Head of caudate nucleus (tissue), 42 donors: ENCODE measurements around the gene CD200R1L.
"Not testable (repeated sequence)": the region's sequence is repeated elsewhere in the genome, so short reads cannot be mapped to it uniquely, and the experiment has no call there.

Experiments used
- DNase-seq, 42 donors: peaks; one replicate each; pipeline versions ENCODE4 v3.0.0 to v3.0.0-alpha.2; 2020 to 2021; ENCODE audit warnings: mixed read lengths in 7 of 42
- intact Hi-C: fragments of 100-400 bp; cut with DNase I; formaldehyde crosslinking; loops from one replicate; pipeline ENCODE4 v1.15.0; 2022

Gene CD200R1L, protein sequence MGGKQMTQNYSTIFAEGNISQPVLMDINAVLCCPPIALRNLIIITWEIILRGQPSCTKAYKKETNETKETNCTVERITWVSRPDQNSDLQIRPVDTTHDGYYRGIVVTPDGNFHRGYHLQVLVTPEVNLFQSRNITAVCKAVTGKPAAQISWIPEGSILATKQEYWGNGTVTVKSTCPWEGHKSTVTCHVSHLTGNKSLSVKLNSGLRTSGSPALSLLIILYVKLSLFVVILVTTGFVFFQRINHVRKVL

DNA sequence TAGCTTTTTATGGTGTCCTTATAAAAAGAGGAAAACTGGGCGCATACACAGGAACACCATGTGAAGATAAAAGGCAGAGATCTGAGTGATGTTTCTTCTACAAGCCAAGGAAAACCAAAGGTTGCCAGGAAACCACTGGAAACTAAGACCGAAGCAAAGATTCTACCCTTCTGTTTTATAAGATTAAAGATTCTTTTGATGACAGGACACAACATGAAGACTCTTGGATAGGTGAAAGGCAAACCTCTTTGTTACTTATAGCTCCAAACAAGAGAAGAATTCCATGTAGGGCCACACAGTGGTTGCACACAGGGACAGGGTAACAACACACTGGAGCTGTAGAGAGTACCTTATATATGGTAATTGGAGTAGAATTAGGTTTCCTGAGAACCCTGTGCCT is at the start of gene CD200R1L:
Gene CD200R1L (minus strand): TSS at position 101 of the 400 bp plus-strand sequence. CDS start 17,497 bp downstream, outside the sequence.
- DNase-seq = no peak
- intact Hi-C loops = no loop called here

DNA sequence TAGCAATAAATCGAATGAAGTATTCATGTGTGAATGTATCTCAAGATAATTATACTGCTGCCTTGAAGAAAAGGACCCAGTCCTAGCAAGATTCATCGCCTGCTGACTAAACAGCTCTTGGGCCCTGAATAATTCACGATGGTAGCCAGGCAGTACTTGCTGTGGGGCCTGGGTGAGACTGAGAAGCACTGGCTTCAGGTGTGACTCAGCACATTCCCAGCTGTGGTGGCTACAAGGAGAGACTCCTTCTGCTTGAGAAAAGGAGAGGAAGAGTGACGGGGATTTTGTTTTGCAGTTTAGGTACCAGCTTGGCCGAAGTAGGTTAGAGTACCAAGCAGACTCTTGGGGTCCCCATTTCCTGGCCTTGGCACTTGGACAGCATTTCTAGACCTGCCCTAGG is 47.6 kb upstream of the CD200R1L start:
- no peak for DNase-seq
- intact Hi-C loops = no loop called here

DNA sequence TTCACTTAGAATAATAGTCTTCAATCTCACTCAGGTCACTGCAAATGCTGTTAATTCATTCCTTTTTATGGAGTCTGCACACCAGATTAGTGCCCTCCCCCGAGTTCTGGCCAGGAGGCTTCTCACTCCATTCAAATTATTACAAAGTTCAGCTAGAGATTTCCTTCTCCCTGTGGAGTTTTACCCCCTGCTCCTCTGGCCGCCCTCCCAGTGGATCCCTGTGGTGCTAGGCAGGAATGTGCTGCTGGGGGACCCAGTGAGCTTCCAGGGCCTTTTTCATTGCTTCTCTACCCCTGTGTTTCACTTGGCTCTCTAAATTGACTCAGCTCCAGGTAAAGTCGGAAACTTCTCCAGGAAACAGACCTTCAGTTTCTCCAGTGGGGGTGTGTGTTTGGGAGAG is 42.7 kb upstream of the CD200R1L start:
- intact Hi-C loops = no loop called here

DNA sequence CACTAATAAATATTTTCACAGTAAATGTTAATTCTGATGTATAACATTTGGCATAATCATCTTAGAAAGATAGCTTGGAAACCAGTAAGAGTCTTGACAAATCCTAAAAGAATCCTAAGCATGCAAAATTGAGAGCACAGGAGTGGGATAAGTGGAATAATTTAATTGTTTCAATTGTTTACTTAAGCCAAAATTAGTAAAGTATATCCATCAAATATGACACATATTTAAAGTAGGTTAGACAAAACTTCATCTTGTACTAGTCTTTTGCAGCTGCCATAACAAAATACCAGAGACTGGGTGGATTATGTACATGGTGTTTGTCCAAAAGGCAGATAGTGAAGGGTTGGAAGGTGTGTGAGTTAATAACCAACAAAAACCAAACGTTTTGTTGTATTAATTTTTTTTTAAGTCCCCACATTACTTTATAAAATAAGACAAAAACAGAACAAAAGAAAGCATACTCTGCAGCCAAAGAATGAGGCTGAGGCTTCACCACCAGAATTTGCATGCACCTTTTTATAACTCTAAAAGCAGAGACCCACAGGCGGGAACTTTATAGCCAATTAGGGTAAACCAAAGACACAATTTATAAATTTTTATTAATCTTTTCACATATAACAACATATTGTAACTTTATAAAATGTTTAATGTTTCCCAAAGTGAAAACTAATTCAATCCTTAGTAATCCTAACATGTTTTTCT is 41.9 kb upstream of the CD200R1L start:
- no peak for DNase-seq
- intact Hi-C loops = no loop called here

More for the DNA sequence above, 42.7 kb upstream of the CD200R1L start:
- DNase-seq = no peak

DNA sequence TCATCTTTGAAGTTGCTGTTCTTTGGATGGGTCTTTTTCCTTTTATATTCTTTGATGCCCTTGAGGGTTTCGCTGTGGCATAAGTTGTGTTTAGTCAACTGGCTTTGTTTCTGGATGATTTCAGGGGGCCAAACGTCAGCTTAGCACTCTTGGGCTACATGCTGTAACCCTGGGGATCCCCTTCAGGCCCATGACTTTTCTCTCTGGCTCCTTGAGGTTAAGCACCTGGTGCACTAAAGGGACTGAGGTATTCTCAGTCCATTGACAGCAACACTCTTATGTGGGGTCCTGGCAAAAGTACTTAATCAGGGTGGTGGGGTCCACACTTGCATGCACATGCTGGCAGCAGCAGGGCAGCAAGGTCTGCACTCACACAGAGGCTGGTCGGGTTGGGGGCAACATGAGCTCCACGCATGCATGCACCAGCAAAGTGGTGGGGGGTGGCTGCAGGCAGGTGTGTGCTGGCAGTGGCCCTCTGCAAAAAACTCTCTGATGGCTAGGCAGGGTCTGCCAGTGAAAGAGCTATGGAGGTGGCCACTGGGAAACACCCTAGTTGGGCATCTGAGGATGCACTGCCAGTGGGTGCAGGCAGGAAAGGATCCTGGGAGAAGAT is 38.1 kb upstream of the CD200R1L start:
- DNase-seq = no peak
- intact Hi-C loops = no loop called here

DNA sequence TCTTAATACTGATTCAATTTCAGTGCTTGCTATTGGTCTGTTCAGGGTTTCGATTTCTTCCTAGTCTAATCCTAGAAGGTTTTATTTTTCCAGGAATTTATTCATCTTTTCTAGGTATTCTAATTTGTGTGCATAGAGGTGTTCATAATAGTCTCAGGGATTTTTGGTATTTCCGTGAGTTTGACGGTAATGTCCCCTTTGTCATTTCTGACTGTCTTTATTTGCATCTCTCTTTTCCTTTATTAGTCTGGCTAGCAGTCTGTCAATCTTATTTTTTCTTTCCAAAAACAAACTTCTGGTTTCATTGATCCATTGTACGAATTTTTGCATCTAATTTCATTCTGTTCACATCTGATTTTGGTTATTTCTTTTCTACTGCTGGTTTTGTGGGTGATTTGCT is 35.2 kb upstream of the CD200R1L start:
- no peak for DNase-seq
- intact Hi-C loops = no loop called here

DNA sequence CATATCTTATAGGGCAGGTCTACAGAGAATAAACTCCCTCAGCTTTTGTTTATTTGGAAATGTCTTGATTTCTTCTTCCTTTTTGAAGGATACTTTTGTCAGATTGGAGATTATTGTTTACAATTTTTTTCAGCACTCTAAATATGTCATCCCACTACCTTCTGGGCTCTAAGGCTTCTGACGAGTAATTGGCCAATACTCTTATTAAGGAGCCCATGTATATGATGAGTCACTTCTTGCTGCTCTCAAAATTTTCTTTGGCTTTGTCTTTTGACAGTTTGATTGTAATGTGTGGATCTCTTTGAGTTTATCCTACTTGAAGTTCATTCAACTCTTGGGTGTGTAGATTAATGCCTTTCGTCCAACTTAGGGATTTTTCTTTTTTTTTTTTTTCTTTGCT is 28.9 kb upstream of the CD200R1L start:
- intact Hi-C loops = no loop called here
- no peak for DNase-seq

DNA sequence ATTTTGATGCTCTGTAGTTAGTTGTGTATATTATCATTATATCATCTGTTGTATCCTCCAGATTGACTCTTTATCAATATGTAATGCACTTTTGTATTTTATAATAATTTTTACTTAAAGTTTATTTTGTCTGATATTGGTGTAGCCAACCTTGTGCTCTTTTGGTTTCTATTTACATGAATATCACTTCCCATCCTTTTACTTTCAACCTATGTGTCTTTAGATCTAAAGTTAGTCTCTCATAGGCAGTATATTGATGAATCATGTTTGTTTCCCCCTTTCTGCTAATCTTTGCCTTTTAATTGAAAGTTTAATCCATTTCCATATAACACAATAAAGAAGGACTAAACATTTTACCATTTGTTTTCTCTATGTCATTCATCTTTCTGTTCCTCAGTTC is 28.1 kb upstream of the CD200R1L start:
- intact Hi-C loops = no loop called here
- no peak for DNase-seq

DNA sequence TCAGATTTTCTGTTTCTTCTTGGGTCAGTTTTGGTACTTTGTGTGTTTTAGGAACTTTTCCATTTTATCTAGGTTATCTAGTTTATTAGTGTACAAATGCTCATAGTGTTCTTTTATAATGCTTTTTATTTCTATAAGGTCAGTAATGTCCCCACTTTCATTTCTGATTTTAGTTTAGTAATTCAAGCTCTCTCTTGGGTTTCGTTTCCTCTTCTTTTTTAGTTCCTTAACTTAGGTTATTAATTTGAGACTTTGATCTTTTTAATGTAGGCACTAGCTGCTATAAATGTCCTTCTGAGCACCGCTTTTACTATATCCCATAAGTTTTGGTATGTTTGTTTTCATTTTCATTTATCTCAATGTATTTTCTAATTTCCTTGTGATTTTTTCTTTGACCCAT is 27.0 kb upstream of the CD200R1L start:
- intact Hi-C loops = no loop called here
- no peak for DNase-seq

DNA sequence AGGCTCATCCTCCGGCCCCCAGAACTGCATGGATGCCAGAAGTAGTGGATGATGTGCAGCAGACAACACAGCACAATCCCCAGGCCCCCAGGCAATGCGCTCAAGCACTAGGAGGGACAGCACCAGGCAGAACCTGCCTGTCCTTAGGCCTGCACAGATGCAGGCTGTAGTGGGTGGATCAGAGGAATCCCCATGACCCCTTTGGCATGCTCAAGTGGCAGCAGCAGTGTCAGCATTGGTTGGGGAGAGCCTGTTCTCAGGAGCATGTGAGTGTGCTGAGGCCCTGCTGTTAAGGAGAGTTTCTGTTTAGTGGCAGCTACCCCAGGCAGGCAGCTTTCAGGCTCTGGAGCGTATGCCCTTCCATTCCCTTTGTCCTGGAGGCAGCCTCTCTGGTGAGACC is 25.1 kb upstream of the CD200R1L start:
- intact Hi-C loops = no loop called here
- no peak for DNase-seq

DNA sequence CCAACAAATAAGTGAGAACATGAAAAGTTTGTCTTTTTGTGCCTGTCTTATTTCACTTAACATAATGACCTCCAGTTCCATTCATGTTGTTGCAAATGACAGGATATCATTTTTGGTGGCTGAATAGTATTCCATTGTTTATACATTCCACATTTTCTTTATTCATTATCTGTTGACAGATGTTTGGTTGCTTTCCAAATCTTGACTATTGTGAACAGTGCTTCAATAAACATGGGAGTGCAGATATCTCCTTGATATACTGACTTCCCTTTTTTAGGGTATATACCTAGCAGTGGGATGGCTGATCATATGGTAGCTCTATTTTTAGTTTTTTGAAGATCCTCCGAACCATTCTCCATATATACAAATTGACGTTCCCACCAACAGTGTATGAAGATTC is 19.1 kb upstream of the CD200R1L start:
- DNase-seq = no peak
- intact Hi-C loops = no loop called here

DNA sequence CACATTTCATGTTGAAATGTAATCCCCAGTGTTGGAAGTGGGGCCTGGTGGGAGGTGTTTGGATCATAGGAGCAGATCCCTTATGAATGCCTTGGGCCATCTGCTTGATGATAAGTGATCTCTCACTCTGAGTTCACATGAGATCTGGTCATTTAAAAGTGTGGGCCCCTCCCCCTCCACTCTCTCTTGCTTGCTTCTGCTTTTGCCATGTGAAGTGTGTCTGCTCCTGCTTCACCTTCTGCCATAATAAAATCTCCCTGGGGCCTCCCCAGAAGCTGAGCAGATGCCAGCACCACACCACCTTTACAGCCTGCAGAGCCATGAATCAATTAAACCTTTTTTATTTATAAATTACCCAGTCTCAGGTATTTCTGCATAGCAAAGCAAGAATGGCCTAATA is 14.2 kb upstream of the CD200R1L start:
- intact Hi-C loops = no loop called here
- no peak for DNase-seq

DNA sequence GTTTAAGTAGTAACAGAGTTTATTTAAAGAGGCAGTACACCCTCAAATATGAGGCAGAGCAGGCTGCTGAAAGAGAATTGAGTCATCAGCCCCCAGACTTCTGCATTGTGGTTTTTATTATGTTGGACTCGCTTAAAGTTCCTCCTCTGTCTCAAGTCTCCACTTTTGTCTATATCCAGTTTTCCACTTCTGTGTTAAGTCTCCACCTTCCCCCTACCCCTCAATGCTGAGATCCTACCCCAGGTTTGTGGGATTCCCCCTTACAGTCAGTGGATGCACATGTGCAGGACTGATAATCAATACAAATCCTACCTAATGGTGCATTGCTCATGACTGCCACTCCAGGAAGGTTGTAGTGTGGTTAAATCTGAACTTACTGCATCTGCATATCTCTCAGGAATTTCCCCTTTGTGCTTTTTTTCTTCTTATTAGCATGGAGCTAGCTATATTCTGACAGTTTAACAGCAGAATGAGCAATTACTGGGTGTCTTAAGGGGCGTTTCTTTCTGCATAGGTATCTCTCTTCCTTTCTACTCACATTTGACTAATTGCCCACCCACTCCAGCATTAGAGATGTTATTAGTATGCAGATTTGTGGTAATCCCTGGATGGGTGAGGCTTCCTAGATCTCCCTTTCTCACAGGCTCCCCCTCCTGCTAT is 11.9 kb upstream of the CD200R1L start:
- peak in 12 of 42 donors; percentile 7 to 57 (median 21) for DNase-seq
- intact Hi-C loops = no loop called here

DNA sequence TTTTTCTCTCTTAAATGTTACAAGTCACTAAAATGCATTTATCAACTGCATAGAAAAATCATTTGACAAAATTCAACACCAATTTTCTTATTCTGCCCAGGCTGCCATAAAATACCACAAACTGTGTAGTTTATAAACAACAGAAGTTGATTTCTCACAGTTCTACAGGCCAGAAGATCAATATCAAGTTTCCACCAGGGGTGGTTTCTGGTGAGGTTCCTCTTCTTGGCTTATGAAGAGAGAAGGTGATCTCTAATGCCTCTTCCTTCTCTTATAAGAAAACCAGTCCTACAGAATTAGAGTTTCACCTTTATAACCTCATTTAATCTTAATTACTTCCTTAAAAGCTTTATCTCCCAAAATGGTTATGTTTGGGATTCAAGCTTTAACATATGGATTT is 10.9 kb upstream of the CD200R1L start:
- intact Hi-C loops = no loop called here
- no peak for DNase-seq

DNA sequence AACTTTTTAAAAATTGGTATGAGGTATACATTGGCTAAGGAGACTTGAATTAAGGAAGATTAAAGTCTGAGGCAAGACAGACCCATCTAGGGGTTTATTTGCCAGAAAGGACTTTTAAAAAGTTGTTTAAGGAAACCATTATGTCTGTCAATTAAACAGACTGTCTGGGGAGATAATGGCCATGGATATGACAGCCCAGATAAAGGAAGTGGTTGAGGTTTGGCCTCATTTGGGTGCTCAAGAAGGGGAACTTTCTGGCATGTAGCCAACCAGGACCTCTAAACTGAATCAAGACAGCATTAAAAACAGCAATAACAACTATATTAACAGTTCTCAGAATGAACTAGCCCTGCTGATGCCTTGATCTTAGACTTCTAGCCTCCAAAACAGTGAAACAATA is 9.9 kb upstream of the CD200R1L start:
- DNase-seq = no peak
- intact Hi-C loops = no loop called here

DNA sequence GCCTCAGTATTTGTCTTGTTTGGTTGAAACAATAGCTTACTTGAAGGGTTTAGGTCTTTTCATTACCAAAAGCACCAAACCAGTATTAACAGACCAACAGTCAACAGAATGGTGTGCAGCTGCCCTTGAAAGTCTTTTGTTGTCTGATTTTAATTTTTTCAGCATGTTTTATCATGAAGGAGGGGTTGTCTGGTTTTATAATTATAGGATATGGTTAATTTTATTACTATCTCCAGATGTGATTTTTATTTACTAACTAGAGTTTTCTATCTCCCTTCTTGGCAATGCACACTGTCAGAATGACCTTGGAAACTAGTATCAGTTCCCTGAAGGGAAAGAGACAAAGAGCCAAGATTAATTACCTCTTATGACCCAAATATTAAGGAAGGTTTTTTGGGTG is 9.2 kb upstream of the CD200R1L start:
- no peak for DNase-seq

DNA sequence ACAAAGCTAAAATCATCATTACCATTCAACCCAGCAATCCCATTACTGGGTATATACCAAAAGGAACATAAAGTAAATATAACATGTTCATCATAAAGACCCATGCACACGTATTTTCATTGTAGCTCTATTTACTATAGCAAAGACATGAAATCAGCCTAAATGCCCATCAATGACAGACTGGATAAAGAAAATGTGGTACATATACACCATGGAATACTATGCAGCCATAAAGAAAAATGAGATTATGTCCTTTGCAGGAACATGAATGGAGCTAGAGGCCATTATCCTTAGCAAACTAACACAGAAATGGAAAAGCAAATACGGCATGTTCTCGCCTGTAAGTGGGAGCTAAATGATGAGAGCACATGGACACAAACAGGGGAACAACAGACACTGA is 8.4 kb upstream of the CD200R1L start:
- not testable (repeated sequence) for DNase-seq

More for the DNA sequence above, 9.2 kb upstream of the CD200R1L start:
- intact Hi-C loops = no loop called here

DNA sequence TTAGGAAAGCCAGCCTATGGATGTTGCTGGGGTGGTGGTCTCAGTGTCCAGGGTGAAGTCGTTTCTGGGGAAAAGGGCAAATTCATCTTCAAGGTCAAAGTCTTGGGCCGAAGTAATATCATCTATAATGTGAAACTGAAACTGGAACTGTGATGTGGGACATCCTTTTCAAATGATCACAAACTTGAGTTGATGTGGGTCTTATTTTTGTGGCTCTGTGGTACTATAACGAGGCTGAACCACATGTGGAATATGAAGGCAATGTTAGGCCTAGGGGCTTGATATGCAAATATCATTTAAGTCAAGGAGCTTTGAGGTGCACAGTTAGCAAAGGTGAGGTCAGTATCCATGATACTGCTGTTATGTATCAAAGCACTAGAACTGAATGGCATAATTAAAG is 1.5 kb upstream of the CD200R1L start:
- no peak for DNase-seq
- intact Hi-C loops = no loop called here

More for the DNA sequence above, 8.4 kb upstream of the CD200R1L start:
- intact Hi-C loops = not testable (repeated sequence)

DNA sequence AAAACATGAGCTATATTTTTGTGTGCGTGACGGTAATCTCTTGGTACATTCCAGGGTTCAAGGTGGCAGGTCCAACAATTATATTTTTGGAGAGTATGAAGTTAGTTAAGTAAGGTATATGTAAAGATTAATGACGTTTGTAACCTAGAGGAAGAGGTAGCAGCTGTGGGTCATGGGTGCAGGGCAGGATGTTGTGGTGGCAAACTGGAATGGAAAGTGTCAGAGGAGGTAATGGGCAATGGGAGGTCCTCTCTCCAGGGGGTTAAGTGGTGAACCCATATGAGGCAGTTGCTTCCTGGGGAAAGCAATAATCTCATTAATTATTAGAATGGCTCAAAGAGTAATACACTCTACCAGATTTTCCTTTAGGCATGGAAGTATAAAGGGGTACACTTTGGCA is 1.0 kb upstream of the CD200R1L start:
- intact Hi-C loops = no loop called here
- DNase-seq = no peak

DNA sequence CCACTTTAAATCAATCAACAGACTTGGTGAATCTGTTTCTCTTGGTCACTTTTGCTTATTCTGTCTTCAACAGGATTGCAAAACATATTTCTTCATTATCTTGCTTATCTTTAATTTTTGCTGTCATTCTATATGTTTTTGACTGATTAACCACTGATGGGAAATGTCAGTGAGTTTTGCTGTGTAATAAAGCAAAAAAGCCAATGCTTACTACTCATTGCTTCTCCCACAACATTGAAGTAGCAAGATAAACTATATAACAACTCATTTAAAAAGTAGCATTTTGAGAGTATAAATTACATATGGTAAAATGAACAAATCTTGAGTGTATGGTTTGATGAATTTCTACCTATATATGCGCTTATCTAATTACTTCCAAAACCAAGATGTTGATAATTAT is 892 bp downstream of the CD200R1L start:
- intact Hi-C loops = no loop called here
- DNase-seq = no peak
